ENCODE measurements around the gene FANCC. TPM values are rescaled to one million over a fixed set of nuclear protein-coding genes. Genes with fewer than 3 reads are reported as not detected.
A peak's percentile ranks its signal among the peaks of the same experiment; 100 is the strongest.

The FANCC gene
- total RNA-seq, 2 donors from 2014 or later, result 17.6 to 23.5 TPM

GRCh38 chr9:95079461-95079860 lies 238.0 kb downstream of the FANCC start:
- 95 to 96% methylated on average over 8 to 10 of the region's 10 CpGs for WGBS, 2 experiments (ENCODE audit: insufficient coverage in 1 of 2, insufficient read length in 1 of 2)

DNA sequence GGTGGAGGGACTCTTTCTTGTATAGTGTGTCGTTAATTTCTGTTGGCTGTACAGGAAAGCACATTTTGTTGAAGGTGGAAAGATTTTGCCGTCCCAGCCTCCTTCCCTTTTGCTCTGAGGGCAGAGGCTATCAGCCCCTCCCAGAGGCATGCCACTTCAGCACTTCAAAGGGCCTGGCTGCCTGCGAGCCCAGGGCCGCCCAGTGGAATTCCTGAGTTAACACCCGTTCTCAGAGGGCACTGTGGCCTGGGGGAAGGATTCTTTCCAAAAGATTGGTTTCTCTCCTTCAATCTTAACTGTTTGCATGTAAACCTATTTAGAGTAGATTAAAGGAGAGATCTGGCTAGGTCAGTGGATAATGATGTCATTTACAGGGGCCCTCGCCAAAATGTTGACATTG lies 238.6 kb downstream of the FANCC start:
- H3K27me3 ChIP-seq (ENCODE audit: control insufficient read depth, insufficient read depth, low read length, poor library complexity, severe bottlenecking), result no peaks in the 10 kb centered on the region
- peak overlapping the region; percentile 60 for H3K27ac Mint-ChIP-seq
- no peak overlapping the region for H3K4me3 ChIP-seq (ENCODE audit: low read length)
- DNase-seq, result peak; percentile 83
- peaks cover 20% of the 10 kb centered on the region for H3K4me1 ChIP-seq (ENCODE audit: control insufficient read depth, insufficient read depth, low read length)
- no peak overlapping the region for H3K27ac ChIP-seq (ENCODE audit: low read depth, low read length)
- 59 to 66% methylated on average over 5 to 6 of the region's 6 CpGs for WGBS, 2 experiments (ENCODE audit: insufficient coverage in 1 of 2, insufficient read length in 1 of 2)
- H3K36me3 Mint-ChIP-seq (ENCODE audit: low read depth), result peaks cover 28% of the 10 kb centered on the region
- H3K27me3 Mint-ChIP-seq (ENCODE audit: insufficient read depth), result no peaks in the 10 kb centered on the region
- H3K9ac ChIP-seq (ENCODE audit: extremely low read depth, low read length, poor library complexity, severe bottlenecking), result no peak overlapping the region
- no peaks in the 10 kb centered on the region for H3K9me3 Mint-ChIP-seq
- peaks cover 34% of the 10 kb centered on the region for H3K36me3 ChIP-seq (ENCODE audit: control insufficient read depth, insufficient read depth, low read length)
- no peaks in the 10 kb centered on the region for H3K9me3 ChIP-seq (ENCODE audit: control insufficient read depth, low read length)
- H3K4me1 Mint-ChIP-seq, result peaks cover 35% of the 10 kb centered on the region
- no peak overlapping the region for H3K4me3 Mint-ChIP-seq
- peak; percentile 23 for TF ChIP-seq CTCF (conservative IDR thresholded peaks at IDR 0.05)

More at GRCh38 chr9:95079461-95079860, 238.0 kb downstream of the FANCC start:
- peaks cover 28% of the 10 kb centered on the region for H3K36me3 Mint-ChIP-seq (ENCODE audit: low read depth)
- peaks cover 35% of the 10 kb centered on the region for H3K4me1 Mint-ChIP-seq
- Histone ChIP-seq H3K4me1 (ENCODE audit: control insufficient read depth, insufficient read depth, low read length) (peaks cover 20% of the 10 kb centered on the region), H3K9me3 (ENCODE audit: control insufficient read depth, low read length) (no peaks in the 10 kb centered on the region), H3K4me3 (ENCODE audit: low read length) (no peak overlapping the region), H3K27me3 (ENCODE audit: control insufficient read depth, insufficient read depth, low read length, poor library complexity, severe bottlenecking) (no peaks in the 10 kb centered on the region), H3K36me3 (ENCODE audit: control insufficient read depth, insufficient read depth, low read length) (peaks cover 37% of the 10 kb centered on the region), H3K27ac (ENCODE audit: low read depth, low read length) (no peak overlapping the region), H3K9ac (ENCODE audit: extremely low read depth, low read length, poor library complexity, severe bottlenecking) (no peak overlapping the region)
- no peak overlapping the region for H3K27ac Mint-ChIP-seq
- no peaks in the 10 kb centered on the region for H3K27me3 Mint-ChIP-seq (ENCODE audit: insufficient read depth)
- no peaks in the 10 kb centered on the region for H3K9me3 Mint-ChIP-seq
- no peak for TF ChIP-seq CTCF (conservative IDR thresholded peaks at IDR 0.05)
- no peak for DNase-seq
- no peak overlapping the region for H3K4me3 Mint-ChIP-seq

GRCh38 chr9:95078511-95078910 lies 239.0 kb downstream of the FANCC start:
- Mint-ChIP-seq H3K4me3 (no peak overlapping the region), H3K9me3 (no peaks in the 10 kb centered on the region), H3K36me3 (ENCODE audit: low read depth) (peaks cover 28% of the 10 kb centered on the region), H3K4me1 (peaks cover 35% of the 10 kb centered on the region), H3K27me3 (ENCODE audit: insufficient read depth) (no peaks in the 10 kb centered on the region), H3K27ac (peak overlapping the region; percentile 60)
- Histone ChIP-seq H3K27me3 (ENCODE audit: control insufficient read depth, insufficient read depth, low read length, poor library complexity, severe bottlenecking) (no peaks in the 10 kb centered on the region), H3K4me1 (ENCODE audit: control insufficient read depth, insufficient read depth, low read length) (peaks cover 20% of the 10 kb centered on the region), H3K27ac (ENCODE audit: low read depth, low read length) (peak overlapping the region; percentile 54), H3K9me3 (ENCODE audit: control insufficient read depth, low read length) (no peaks in the 10 kb centered on the region), H3K36me3 (ENCODE audit: control insufficient read depth, insufficient read depth, low read length) (peaks cover 30% of the 10 kb centered on the region), H3K9ac (ENCODE audit: extremely low read depth, low read length, poor library complexity, severe bottlenecking) (no peak overlapping the region), H3K4me3 (ENCODE audit: low read length) (no peak overlapping the region)
- no peak for DNase-seq
- no peak for TF ChIP-seq CTCF (conservative IDR thresholded peaks at IDR 0.05)
- WGBS, 2 experiments (ENCODE audit: insufficient coverage in 1 of 2, insufficient read length in 1 of 2), result 93% methylated on average over 7 to 12 of the region's 12 CpGs
